GM23338 (cell line): Measurements from ENCODE around the gene RAMP3. TPM values are rescaled to one million over a fixed set of nuclear protein-coding genes. Genes with fewer than 3 reads are reported as not detected.
A peak's percentile ranks its signal among the peaks of the same experiment; 100 is the strongest.

ENCODE experiments used
- ATAC-seq: fragments of 200-7000 bp; cut with Tn5 transposase; 3 replicates; pipeline ENCODE4 v1.9.1; 2020
- DNase-seq: peaks from one replicate; pipeline ENCODE4 v3.0.0-alpha.2; 2015; ENCODE audit warnings: low spot score
- H2AFZ ChIP-seq: fragments of 200-600 bp; sonication (generic); 2 replicates; pipeline ENCODE4 v1.8.0; 2016; ENCODE audit warnings: antibody characterized with exemption, mild to moderate bottlenecking, moderate library complexity
- H3F3A ChIP-seq: fragments of 200-600 bp; sonication (generic); replicated peaks from 2 replicates; pipeline ENCODE4 v1.8.0; 2017; ENCODE audit warnings: antibody characterized with exemption, mixed run types, low read depth
- H3K27ac ChIP-seq: fragments of 200-600 bp; sonication (generic); 2 replicates; pipeline ENCODE4 v1.6.1; 2016; ENCODE audit warnings: low read depth
- H3K27me3 ChIP-seq: fragments of 200-600 bp; sonication (generic); 2 replicates; pipeline ENCODE4 v1.8.0; 2016; ENCODE audit warnings: mild to moderate bottlenecking, mixed run types, moderate library complexity; ENCODE audit not compliant: insufficient read depth
- H3K36me3 ChIP-seq: fragments of 200-600 bp; sonication (generic); 2 replicates; pipeline ENCODE4 v1.8.0; 2016; ENCODE audit warnings: mild to moderate bottlenecking; ENCODE audit not compliant: insufficient read depth
- H3K4me1 ChIP-seq: fragments of 200-600 bp; sonication (generic); 2 replicates; pipeline ENCODE4 v1.8.0; 2016; ENCODE audit warnings: mild to moderate bottlenecking, moderate library complexity; ENCODE audit not compliant: insufficient read depth
- H3K4me2 ChIP-seq: fragments of 200-600 bp; sonication (generic); 2 replicates; pipeline ENCODE4 v1.7.1; 2017; ENCODE audit warnings: mixed run types
- H3K4me3 ChIP-seq: fragments of 200-600 bp; sonication (generic); 2 replicates; pipeline ENCODE4 v1.6.1; 2016; ENCODE audit warnings: mixed run types
- H3K79me2 ChIP-seq: fragments of 200-600 bp; sonication (generic); replicated peaks from 2 replicates; pipeline ENCODE4 v1.8.0; 2017; ENCODE audit warnings: mild to moderate bottlenecking; ENCODE audit not compliant: insufficient read depth
- H3K9me2 ChIP-seq: fragments of 200-600 bp; sonication (generic); 2 replicates; pipeline ENCODE4 v1.8.0; 2017; ENCODE audit not compliant: insufficient read depth
- H4K20me1 ChIP-seq: fragments of 200-600 bp; sonication (generic); replicated peaks from 2 replicates; pipeline ENCODE4 v1.8.0; 2017; ENCODE audit warnings: mild to moderate bottlenecking; ENCODE audit not compliant: insufficient read depth
- H3K27ac Mint-ChIP-seq: 2 replicates; pipeline ENCODE4 v1.8.0; 2020; ENCODE audit warnings: inconsistent platforms, mild to moderate bottlenecking, moderate library complexity, mixed read lengths
- H3K27me3 Mint-ChIP-seq: 3 replicates; pipeline ENCODE4 v1.8.0; 2022; ENCODE audit warnings: low read depth, mild to moderate bottlenecking, moderate library complexity, mixed read lengths, inconsistent platforms; ENCODE audit not compliant: insufficient read depth, poor library complexity
- H3K36me3 Mint-ChIP-seq: 3 replicates; pipeline ENCODE4 v1.8.0; 2021; ENCODE audit warnings: low read depth, mild to moderate bottlenecking, inconsistent platforms, moderate library complexity, mixed read lengths
- H3K4me1 Mint-ChIP-seq: 3 replicates; pipeline ENCODE4 v1.8.0; 2020; ENCODE audit warnings: mild to moderate bottlenecking, inconsistent platforms, mixed read lengths
- H3K4me3 Mint-ChIP-seq: 3 replicates; pipeline ENCODE4 v1.8.0; 2021; ENCODE audit warnings: moderate library complexity, mild to moderate bottlenecking, inconsistent platforms, mixed read lengths
- H3K9me3 Mint-ChIP-seq: 3 replicates; pipeline ENCODE4 v1.8.0; 2020; ENCODE audit warnings: moderate library complexity, mild to moderate bottlenecking, inconsistent platforms, mixed read lengths
- CREB1 ChIP-seq: fragments of 250-450 bp; sonication (Bioruptor Pico); IDR thresholded peaks from 2 replicates; pipeline ENCODE4 v1.5.0; 2020; ENCODE audit warnings: low read depth, mild to moderate bottlenecking, moderate library complexity
- CTCF ChIP-seq, 2 experiments: fragments of 200-600 bp in 1 of 2; sonication (generic) in 1 of 2; conservative IDR thresholded peaks; 2 replicates each; pipeline versions ENCODE4 v1.5.1 to v1.6.1; 2016 to 2017; ENCODE audit warnings: antibody characterized with exemption in 2 of 2, low read depth in 2 of 2, mild to moderate bottlenecking in 2 of 2, moderate library complexity in 1 of 2
- EZH2 ChIP-seq: fragments of 200-600 bp; sonication (generic); IDR thresholded peaks from one replicate; pipeline ENCODE4 v1.8.0; 2017; ENCODE audit warnings: antibody characterized with exemption, mild to moderate bottlenecking, low read depth; ENCODE audit not compliant: unreplicated experiment
- EZH2phosphoT487 ChIP-seq: fragments of 200-600 bp; sonication (generic); IDR thresholded peaks from one replicate; pipeline ENCODE4 v1.8.1; 2018; ENCODE audit warnings: antibody characterized with exemption; ENCODE audit not compliant: unreplicated experiment
- NANOG ChIP-seq: IDR thresholded peaks from 2 replicates; pipeline ENCODE4 v1.6.1; 2016; ENCODE audit warnings: antibody characterized with exemption, borderline replicate concordance
- REST ChIP-seq: IDR thresholded peaks from one replicate; pipeline ENCODE4 v1.6.1; 2018; ENCODE audit warnings: antibody characterized with exemption; ENCODE audit not compliant: unreplicated experiment
- ZNF462 ChIP-seq: fragments of 250-450 bp; sonication (Bioruptor Pico); IDR thresholded peaks from 2 replicates; pipeline ENCODE4 v1.5.0; 2020; ENCODE audit warnings: mild to moderate bottlenecking, moderate library complexity
- polyA plus RNA-seq: library from polyadenylated mRNA; unstranded; fragments of >200 nt; fragmentation: Nextera tagmentation; extraction: Ambion mirVana; gene quantifications from 2 replicates; pipeline ENCODE4 v1.2.1, GENCODE V29; 2016
- total RNA-seq: library from RNA; depleted of rRNA; stranded (reverse); fragments of >200 nt; shearing (Covaris generic); gene quantifications from 2 replicates; pipeline ENCODE4 v1.2.3, GENCODE V29; 2014
- TF ChIP-seq, protein P1 (sequence below): IDR thresholded peaks from 2 replicates; pipeline ENCODE4 v1.6.1; 2016; ENCODE audit warnings: antibody characterized with exemption

RAMP3 gene
- total and polyA plus RNA-seq, 2 experiments from 2014 or later = 1.1 to 4.6 TPM

GRCh38 chr7:45148653-45148973 lies 9.0 kb upstream of the RAMP3 start:
- Mint-ChIP-seq H3K4me3 (no peak overlapping the region), H3K36me3 (no peaks in the 10 kb centered on the region), H3K27me3 (peaks cover 2% of the 10 kb centered on the region), H3K4me1 (peaks cover 7% of the 10 kb centered on the region), H3K9me3 (no peaks in the 10 kb centered on the region), H3K27ac (no peak overlapping the region)
- no peak for DNase-seq
- Histone ChIP-seq H4K20me1 (no peaks in the 10 kb centered on the region), H2AFZ (peak overlapping the region; percentile 74; the same call in 1 of the 2 replicates), H3K27ac (no peak overlapping the region), H3K79me2 (no peaks in the 10 kb centered on the region), H3K36me3 (no peaks in the 10 kb centered on the region), H3K9me2 (no peaks in the 10 kb centered on the region), H3K4me2 (no peak overlapping the region), H3K4me3 (no peak overlapping the region), H3K27me3 (no peaks in the 10 kb centered on the region), H3K4me1 (no peaks in the 10 kb centered on the region), H3F3A (no peaks in the 10 kb centered on the region)
- no peak for TF ChIP-seq CTCF (conservative IDR thresholded peaks at IDR 0.05; ENCODE audit: low read depth in 2 of 2)
- TF ChIP-seq ZNF462 (CRISPR knock-in tag) = no peak
- no peak for TF ChIP-seq CREB1 (CRISPR knock-in tag)
- no peak for TF ChIP-seq NANOG
- TF ChIP-seq, protein P1, sequence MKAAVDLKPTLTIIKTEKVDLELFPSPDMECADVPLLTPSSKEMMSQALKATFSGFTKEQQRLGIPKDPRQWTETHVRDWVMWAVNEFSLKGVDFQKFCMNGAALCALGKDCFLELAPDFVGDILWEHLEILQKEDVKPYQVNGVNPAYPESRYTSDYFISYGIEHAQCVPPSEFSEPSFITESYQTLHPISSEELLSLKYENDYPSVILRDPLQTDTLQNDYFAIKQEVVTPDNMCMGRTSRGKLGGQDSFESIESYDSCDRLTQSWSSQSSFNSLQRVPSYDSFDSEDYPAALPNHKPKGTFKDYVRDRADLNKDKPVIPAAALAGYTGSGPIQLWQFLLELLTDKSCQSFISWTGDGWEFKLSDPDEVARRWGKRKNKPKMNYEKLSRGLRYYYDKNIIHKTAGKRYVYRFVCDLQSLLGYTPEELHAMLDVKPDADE = no peak
- no peak for TF ChIP-seq EZH2phosphoT487
- TF ChIP-seq EZH2 = no peak
- no peak for TF ChIP-seq REST
- ATAC-seq = no peak
